HepG2 (cell line): ENCODE data around the gene FAM162A. TPM values are rescaled to one million over a fixed set of nuclear protein-coding genes. Genes with fewer than 3 reads are reported as not detected.

Experiments
- ARID4A ChIP-seq: sonication (generic); formaldehyde crosslinking; IDR thresholded peaks from 2 replicates; pipeline ENCODE4 v1.5.0; 2020; ENCODE audit warnings: mild to moderate bottlenecking, missing genetic modification reagents, borderline replicate concordance
- CENPT ChIP-seq: sonication (generic); formaldehyde crosslinking; IDR thresholded peaks from 2 replicates; pipeline ENCODE4 v1.8.0; 2022; ENCODE audit warnings: low read depth, mild to moderate bottlenecking, moderate library complexity, missing genetic modification reagents
- E2F2 ChIP-seq: sonication (generic); formaldehyde crosslinking; IDR thresholded peaks from 2 replicates; pipeline ENCODE4 v1.4.0; 2020; ENCODE audit warnings: missing genetic modification reagents, borderline replicate concordance
- FOSL2 ChIP-seq: sonication (generic); formaldehyde crosslinking; IDR thresholded peaks from 2 replicates; pipeline ENCODE4 v1.4.0; 2020; ENCODE audit warnings: missing genetic modification reagents
- HNRNPUL1 ChIP-seq: fragments of 200-400 bp; formaldehyde crosslinking; IDR thresholded peaks from 2 replicates; pipeline ENCODE4 v1.6.1; 2017; ENCODE audit warnings: low read depth, mild to moderate bottlenecking, low read length, moderate library complexity
- PHF21A ChIP-seq: sonication (generic); formaldehyde crosslinking; IDR thresholded peaks from 2 replicates; pipeline ENCODE4 v1.5.0; 2020; ENCODE audit warnings: mild to moderate bottlenecking, missing genetic modification reagents
- RFX3 ChIP-seq: IDR thresholded peaks from 2 replicates; pipeline ENCODE4 v1.6.1; 2016; ENCODE audit warnings: missing biosample characterization, missing genetic modification reagents
- RFXANK ChIP-seq: IDR thresholded peaks from 2 replicates; pipeline ENCODE4 v1.6.1; 2016
- ZBTB26 ChIP-seq: IDR thresholded peaks from 2 replicates; pipeline ENCODE4 v1.6.1; 2016; ENCODE audit warnings: missing compliant biosample characterization, missing genetic modification reagents, borderline replicate concordance
- ZBTB33 ChIP-seq: sonication (generic); formaldehyde crosslinking; IDR thresholded peaks from 2 replicates; pipeline ENCODE4 v1.4.0; 2020; ENCODE audit warnings: missing genetic modification reagents
- ZBTB34 ChIP-seq: sonication (generic); formaldehyde crosslinking; IDR thresholded peaks from 2 replicates; pipeline ENCODE4 v1.8.0; 2022; ENCODE audit warnings: mild to moderate bottlenecking, missing genetic modification reagents
- ZNF12 ChIP-seq: sonication (generic); formaldehyde crosslinking; IDR thresholded peaks from 2 replicates; pipeline ENCODE4 v1.5.0; 2020; ENCODE audit warnings: missing genetic modification reagents
- ZNF558 ChIP-seq: sonication (generic); formaldehyde crosslinking; IDR thresholded peaks from 2 replicates; pipeline ENCODE4 v1.9.0; 2022; ENCODE audit warnings: mild to moderate bottlenecking, missing genetic modification reagents, borderline replicate concordance
- ZNF678 ChIP-seq: sonication (generic); formaldehyde crosslinking; IDR thresholded peaks from 2 replicates; pipeline ENCODE4 v1.4.0; 2020; ENCODE audit warnings: mild to moderate bottlenecking, missing genetic modification reagents
- ZNF781 ChIP-seq: sonication (generic); formaldehyde crosslinking; IDR thresholded peaks from 2 replicates; pipeline ENCODE4 v1.5.1; 2020; ENCODE audit warnings: borderline replicate concordance, mild to moderate bottlenecking, missing genetic modification reagents; ENCODE audit errors: not compliant biosample characterization
- polyA plus RNA-seq, 8 experiments: library from polyadenylated mRNA; depleted of rRNA in 3 of 8; stranded (reverse) in 7 of 8; unstranded in 1 of 8; fragments of >200 nt; fragmentation: Illumina TruSeq in 4 of 8; extraction: Trizol in 4 of 8; gene quantifications; 2 replicates each; pipeline versions ENCODE4 v1.2.1 to v1.2.3, GENCODE V29; 2011 to 2016; ENCODE audit warnings: low read depth in 4 of 8, missing spikeins in 1 of 8, mixed read lengths in 1 of 8; ENCODE audit not compliant: insufficient read depth in 1 of 8
- total RNA-seq, 5 experiments: library from RNA; depleted of rRNA; stranded (reverse); fragments of >200 nt; fragmentation: Illumina TruSeq; extraction: Trizol; gene quantifications; 2 replicates each; pipeline ENCODE4 v1.2.3, GENCODE V29; 2016; ENCODE audit warnings: low read depth in 1 of 5
- TF ChIP-seq, protein P1 (sequence below): sonication (generic); formaldehyde crosslinking; IDR thresholded peaks from 2 replicates; pipeline ENCODE4 v1.8.1; 2023; ENCODE audit warnings: missing genetic modification reagents, mild to moderate bottlenecking, borderline replicate concordance
- TF ChIP-seq, protein P2 (sequence below): sonication (generic); formaldehyde crosslinking; IDR thresholded peaks from 2 replicates; pipeline ENCODE4 v1.4.0; 2020; ENCODE audit warnings: missing genetic modification reagents

The FAM162A gene
- total and polyA plus RNA-seq, 2 of the 13 experiments (the other 11 are each of a cell fraction or from before 2014, with no cell fraction given) = 115 to 155 TPM

DNA sequence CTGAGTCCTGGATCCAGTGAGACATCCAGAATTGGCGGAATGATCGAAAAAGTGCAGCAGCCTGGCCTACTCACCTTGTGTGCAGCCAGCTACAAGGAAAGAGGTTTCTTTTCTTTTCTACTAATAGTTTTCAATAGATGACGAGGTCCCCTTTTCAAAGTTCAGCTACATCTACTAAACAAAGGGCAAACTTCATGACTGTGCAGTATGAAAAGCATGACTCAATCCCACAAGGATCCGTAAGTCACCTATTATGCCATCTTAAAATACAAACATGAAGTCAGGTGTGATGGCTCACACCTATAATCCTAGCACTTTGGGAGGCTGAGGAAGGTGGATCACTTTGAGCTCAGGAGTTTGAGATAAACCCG, 17.6 kb upstream of the FAM162A start (continued):
- TF ChIP-seq, protein P1, sequence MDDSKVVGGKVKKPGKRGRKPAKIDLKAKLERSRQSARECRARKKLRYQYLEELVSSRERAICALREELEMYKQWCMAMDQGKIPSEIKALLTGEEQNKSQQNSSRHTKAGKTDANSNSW (CRISPR knock-in tag) = no peak
- TF ChIP-seq ZNF781 (CRISPR knock-in tag) (no peak), RFX3 (CRISPR knock-in tag) (no peak), ZBTB34 (no peak), PHF21A (no peak), ZNF12 (CRISPR knock-in tag) (no peak), ZBTB33 (CRISPR knock-in tag) (peak; percentile 30; the same call in 1 of the 2 replicates), CENPT (CRISPR knock-in tag) (no peak), RFXANK (no peak), ARID4A (CRISPR knock-in tag) (no peak), E2F2 (CRISPR knock-in tag) (no peak), ZBTB26 (CRISPR knock-in tag) (0 out of 2 replicates have a peak, but pooled peaks have one; percentile 24), FOSL2 (CRISPR knock-in tag) (peak; percentile 63), ZNF558 (CRISPR knock-in tag) (no peak), ZNF678 (no peak), HNRNPUL1 (no peak)
- TF ChIP-seq, protein P2, sequence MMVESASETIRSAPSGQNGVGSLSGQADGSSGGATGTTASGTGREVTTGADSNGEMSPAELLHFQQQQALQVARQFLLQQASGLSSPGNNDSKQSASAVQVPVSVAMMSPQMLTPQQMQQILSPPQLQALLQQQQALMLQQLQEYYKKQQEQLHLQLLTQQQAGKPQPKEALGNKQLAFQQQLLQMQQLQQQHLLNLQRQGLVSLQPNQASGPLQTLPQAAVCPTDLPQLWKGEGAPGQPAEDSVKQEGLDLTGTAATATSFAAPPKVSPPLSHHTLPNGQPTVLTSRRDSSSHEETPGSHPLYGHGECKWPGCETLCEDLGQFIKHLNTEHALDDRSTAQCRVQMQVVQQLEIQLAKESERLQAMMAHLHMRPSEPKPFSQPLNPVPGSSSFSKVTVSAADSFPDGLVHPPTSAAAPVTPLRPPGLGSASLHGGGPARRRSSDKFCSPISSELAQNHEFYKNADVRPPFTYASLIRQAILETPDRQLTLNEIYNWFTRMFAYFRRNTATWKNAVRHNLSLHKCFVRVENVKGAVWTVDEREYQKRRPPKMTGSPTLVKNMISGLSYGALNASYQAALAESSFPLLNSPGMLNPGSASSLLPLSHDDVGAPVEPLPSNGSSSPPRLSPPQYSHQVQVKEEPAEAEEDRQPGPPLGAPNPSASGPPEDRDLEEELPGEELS (CRISPR knock-in tag) = no peak
